GM18511 (cell line): ENCODE data around the gene MOK.
"Not testable (repeated sequence)": the region's sequence is repeated elsewhere in the genome, so short reads cannot be mapped to it uniquely, and the experiment has no call there.

Experiments
- ATAC-seq: cut with Tn5 transposase; IDR thresholded peaks from one replicate; pipeline ENCODE4 v1.9.1; 2021; ENCODE audit warnings: mild to moderate bottlenecking, moderate library complexity; ENCODE audit not compliant: unreplicated experiment

Gene MOK

GRCh38 chr14:102321456-102322422 lies 16.8 kb upstream of the MOK start:
- ATAC-seq: no peak

DNA sequence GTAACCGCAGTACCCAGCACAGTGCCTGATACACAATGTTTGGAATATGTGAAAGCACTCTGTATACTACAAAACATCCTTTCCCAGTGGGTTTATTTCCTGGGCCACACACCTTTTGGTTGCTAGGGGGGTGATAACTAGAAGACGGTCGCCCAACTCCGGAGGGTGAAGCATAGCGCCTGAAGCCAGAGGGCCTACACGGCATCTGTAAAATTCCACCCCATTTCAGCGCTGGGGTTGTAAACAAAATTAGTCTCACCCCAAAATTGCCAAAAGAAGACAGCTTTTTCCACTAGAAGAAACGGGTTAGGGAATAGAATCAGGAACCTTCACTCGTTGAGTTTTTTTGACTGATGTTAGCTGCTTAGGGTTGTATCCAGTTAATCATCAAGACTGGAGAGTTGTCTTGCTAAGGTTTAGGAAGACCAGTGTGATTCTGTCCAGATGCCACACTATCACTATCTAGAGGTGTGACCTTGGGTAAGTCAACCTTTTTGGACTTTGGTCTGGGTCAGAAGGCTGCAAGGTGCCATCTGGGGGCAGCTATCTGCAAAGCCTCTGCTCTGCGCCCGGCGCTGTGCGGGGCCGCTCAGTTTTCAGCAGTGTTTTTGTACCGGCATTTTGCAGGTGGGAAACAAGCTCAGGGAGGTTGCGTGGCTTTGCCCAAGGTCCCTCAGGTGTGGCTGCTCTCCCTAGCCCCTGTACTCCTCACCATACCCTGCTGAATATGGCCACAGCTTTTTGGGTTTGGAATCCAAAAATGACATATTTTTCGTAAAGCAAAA lies 15.9 kb upstream of the MOK start:
- ATAC-seq: no peak

- peak; percentile 23 for ATAC-seq
These were observed 15.2 kb upstream of the MOK start for GRCh38 chr14:102320033-102320660.

DNA sequence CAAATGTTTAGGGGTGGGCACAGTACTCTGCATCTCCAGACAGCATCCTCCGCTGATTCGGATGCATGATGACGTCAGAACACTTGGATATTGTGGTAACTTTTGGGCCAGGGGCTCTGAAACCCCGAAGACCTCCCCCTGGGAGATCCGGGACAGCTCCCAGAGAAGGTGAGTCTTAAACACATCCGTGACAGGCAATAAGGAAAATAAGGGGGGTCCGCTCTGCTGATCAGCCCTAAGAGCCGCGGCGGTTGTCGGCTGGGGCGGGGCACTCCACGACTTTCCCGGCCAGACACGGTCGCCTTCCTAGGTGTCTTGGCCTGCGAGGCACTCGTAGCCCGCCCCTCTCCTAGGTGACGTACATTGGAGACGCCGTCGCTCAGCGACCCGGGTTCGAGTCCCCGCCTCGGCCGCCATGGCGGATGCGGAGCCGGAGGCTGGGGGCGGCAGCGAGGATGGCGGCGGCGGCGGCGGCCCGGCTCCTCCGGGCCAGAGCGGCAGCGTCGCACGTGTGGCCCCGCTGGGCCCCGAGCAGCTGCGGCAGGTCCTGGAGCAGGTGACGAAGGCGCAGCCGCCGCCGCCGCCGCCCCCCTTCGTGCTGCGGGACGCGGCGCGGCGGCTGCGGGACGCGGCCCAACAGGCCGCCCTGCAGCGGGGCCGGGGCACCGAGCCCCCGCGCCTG lies 14.5 kb upstream of the MOK start, which contains the start of gene ZNF839:
Gene ZNF839, plus strand, starts transcription at position 396 of the 682 bp plus-strand sequence. Its CDS starts 20 bp downstream, at position 416.
- ATAC-seq: peak; percentile 63

DNA sequence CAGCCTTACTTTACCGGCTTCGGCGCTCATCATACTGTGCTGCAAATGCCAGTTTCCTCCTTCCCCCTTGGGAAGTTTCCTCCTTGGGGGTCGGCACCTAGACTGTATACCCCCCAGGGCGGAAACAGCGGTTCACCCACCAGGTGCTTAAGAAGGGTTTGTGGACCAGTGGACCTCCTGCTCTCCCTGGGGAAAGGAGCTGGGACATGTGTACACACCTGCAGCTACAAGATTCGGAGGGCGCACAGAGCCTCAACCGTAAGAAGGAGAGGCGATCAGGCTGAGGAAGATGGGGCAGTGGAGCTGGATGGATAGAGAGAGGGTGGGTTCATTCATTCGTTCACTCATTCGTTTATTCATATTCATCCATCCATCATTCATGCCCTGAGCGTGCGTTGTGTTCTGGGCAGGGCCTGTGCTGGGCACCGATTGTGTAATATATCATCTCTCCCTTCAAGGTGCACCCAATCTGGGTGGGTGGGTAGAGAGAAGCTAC lies 13.9 kb upstream of the MOK start:
- no peak for ATAC-seq

DNA sequence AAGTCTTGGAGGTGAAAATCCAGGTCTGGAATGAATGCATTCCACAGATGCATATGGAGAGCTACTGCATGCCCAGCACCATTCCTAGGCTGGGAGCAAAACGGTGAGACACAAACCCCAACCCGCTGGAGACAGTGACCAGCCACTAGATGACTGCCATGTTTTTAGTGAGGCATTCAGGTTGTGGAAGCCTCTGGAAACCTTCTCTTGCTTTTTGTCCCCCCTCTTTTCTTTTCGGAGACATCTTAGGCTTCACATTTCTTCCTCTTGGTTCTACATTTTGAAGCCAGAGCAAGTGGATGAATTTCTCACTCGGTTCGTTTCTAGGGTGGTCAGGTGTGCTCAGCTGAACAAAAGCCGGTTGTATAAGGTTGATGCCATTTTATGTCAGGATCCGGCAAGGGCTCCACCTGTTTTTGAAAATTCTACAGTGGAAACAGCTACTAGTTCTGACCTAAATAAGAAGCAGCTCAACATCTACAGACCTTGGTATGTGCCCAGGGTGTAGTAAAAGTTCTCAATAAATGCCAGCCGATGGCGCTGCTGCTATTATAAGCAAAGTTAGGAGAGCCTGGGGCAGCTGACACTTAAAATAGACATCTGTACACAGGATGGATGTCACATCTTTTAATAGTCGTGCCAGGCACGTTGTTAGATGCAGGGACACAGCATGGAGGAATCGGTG lies 12.7 kb upstream of the MOK start:
- no peak for ATAC-seq

DNA sequence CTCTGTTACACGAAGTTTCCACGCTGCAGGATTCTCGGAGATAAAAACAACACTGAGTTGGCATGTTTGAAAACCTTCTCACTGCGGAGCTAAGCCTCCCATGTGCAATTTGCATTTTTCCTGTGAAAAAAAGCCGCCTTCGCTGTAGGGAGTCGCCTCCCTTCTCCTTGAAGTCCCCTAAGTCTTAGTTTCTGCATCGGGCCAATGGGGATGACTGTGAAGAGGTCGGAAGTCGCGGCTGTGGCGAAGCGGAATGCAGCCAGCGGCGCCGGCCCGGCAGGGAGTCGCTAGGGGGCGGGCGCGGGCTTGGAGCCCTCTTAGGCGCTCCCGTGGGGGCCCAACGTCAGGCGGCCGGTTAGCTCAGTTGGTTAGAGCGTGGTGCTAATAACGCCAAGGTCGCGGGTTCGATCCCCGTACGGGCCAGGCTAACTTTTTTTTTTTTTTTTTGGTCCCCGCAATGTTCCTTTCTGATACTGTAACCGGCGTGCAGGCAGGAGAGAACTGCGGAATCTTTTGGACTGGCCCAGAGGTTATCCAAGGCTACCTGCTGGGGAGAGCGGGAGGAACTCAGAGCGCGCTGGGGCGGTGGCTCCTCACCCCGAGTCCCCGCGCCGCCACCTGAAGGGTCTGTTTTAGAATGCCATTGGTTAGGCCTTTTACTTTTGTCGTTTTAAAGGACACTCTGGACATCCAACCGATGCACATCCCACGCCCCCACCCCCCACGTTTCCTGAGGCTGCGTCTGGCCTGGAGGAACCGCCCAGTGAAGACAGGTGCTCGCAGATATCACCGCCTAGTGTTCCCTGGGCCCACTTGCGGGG lies 12.0 kb upstream of the MOK start:
- ATAC-seq: peak; percentile 63

- no peak for ATAC-seq
These were observed 11.4 kb upstream of the MOK start for GRCh38 chr14:102316338-102316742.

DNA sequence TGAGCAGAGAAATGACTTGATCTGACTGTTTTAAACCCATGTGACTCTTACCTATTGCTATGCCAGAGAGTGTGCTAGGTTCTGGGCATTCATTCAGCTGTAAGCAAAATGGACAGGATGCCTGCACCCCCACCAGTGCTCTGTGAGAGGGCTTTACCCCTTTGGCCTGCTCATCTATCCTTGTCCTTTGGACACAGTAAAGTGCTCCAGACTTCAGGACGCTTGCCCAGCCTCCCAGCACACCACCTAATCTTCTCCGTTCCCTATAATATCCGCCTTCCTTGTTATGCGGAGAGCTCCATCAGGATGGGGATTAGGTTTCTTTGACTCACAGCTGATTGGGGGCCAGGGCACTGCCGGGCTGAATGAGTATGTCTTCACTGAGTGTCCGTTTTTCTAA lies 10.2 kb upstream of the MOK start:
- ATAC-seq: no peak

- ATAC-seq: peak; percentile 66
These were observed 9.5 kb upstream of the MOK start for GRCh38 chr14:102314242-102315011.

DNA sequence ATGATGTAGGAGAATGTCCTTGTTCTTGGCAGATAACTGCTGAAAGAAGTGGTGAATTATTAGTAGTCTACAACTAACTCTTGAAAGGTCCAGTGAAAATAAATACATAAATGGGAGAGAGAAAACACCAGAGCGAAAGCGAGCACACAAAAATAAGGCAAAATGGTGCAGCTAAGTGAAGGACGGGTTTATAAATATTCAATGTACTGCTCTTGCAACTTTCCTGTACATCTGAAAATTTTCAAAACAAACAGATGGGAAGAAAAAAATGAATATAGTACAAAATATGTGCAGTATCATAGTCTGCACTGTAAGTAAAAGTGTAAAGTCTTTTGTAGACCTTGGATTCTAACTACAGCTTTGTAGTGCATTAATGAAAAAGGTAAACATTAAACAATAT lies 1.3 kb downstream of the MOK start:
- no peak for ATAC-seq

DNA sequence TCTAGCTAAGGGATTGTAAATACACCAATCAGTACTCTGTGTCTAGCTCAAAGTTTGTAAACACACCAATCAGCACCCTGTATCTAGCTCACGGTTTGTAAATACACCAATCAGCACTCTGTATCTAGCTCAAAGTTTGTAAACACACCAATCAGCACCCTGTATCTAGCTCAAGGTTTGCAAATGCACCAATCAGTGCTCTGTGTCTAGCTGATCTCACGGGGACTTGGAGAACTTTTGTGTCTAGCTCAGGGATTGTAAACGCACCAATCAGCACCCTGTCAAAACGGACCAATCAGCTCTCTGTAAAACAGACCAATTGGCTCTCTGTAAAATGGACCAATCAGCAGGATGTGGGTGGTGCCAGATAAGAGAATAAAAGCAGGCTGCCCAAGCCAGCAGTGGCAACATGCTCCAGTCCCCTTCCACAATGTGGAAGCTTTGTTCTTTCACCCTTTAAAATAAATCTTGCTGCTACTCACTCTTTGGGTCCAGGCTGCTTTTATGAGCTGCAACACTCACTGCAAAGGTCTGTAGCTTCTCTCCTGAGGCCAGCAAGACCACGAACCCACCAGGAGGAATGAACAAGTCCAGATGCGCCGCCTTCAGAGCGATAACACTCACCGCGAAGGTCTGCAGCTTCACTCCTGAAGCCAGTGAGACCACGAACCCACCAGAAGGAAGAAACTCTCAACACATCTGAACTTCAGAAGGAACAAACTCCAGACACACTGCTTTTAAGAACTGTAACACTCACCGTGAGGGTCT lies 6.5 kb downstream of the MOK start:
- ATAC-seq: not testable (repeated sequence)

DNA sequence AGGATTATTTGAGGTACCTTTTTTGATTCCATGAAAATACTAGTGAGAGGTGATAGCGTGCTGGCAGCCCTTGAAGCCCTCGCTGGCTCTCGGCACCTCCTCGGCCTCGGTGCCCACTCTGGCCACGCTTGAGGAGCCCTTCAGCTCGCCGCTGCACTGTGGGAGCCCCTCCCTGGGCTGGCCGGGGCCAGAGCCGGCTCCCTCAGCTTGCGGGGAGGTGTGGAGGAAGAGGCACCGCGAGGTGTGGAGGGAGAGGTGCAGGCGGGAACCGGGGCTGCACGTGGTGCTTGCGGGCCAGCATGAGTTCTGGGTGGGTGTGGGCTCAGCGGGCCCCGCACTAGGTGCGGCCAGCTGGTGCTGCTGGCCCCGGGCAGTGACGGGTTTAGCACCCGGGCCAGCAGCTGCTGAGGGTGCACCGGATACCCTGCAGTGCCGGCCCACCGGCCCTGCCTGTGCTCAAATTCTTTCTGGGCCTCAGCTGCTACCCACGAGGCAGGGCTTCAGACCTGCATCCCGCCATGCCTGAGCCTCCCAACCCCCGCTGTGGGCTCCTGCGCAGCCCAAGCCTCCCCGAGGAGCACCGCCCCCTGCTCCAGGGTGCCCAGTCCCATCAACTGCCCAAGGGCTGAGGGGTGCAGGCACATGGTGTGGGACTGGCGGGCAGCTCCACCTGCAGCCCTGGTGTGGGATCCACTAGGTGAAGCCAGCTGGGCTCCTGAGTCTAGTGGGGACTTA lies 7.4 kb downstream of the MOK start:
- no peak for ATAC-seq

- ATAC-seq: no peak
These were observed 9.7 kb downstream of the MOK start for GRCh38 chr14:102295270-102295669.

DNA sequence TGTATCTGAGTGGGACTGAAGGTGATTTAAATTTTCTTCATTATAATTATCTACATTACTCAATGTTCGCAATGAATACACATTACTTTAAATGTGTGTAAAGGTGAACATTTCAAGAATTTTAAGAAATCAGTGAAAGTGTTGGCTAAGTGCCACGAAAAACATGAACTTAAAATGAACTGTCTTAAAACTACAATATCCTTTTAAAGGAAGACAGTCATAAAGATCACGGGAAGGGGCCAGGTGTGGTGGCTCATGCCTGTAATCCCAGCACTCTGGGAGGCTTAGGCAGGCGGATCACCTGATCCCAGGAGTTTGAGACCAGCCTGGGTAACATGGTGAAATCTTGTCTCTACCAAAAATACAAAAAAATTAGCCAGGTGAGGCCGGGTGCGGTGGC lies 11.2 kb downstream of the MOK start:
- ATAC-seq: no peak

- ATAC-seq: no peak
These were observed 12.5 kb downstream of the MOK start for GRCh38 chr14:102292441-102292840.

GRCh38 chr14:102288139-102288538 lies 16.8 kb downstream of the MOK start:
- no peak for ATAC-seq
